K562 (cell line): ENCODE results near the gene NXPH4. TPM values are rescaled to one million over a fixed set of nuclear protein-coding genes. Genes with fewer than 3 reads are reported as not detected.

Experiments
- ATAC-seq: fragments of 200-7000 bp; cut with Tn5 transposase; 3 replicates; pipeline ENCODE4 v1.9.1; 2020; ENCODE audit warnings: moderate library complexity
- BruUV-seq: library from RNA; stranded (reverse); fragments of 400-500 nt; replicated peaks from 2 replicates; lab custom pipeline; 2021; lab: Mats Ljungman, UMichigan
- CTCF ChIA-PET: fragments of 300-600 bp; formaldehyde crosslinking; extraction: SDS; loops from one replicate; lab custom pipeline; 2021; ENCODE audit warnings: low intra/inter-chr PET ratio; lab: Yijun Ruan, JAX
- POLR2A ChIA-PET: fragments of 300-600, 350-650 bp; sonication (Branson Sonifier 250); formaldehyde crosslinking; extraction: SDS; loops from one replicate; lab custom pipeline; 2021; ENCODE audit warnings: antibody characterized with exemption, inconsistent platforms; lab: Yijun Ruan, JAX
- DNase-seq, 4 experiments: peaks; one replicate each; pipeline versions ENCODE4 v3.0.0 to v3.0.0-alpha.2; 2011 to 2018; ENCODE audit warnings: low spot score in 3 of 4, mixed read lengths in 3 of 4; ENCODE audit errors: extremely low read depth in 1 of 4
- FAIRE-seq: peaks from 2 replicates; lab custom pipeline; 2011; peaks lifted over from hg19 to GRCh38; lab: Jason Lieb, UNC
- H2AFZ ChIP-seq: 2 replicates; pipeline ENCODE4 v1.6.0; 2011; ENCODE audit warnings: low read depth, low read length, control low read depth, inconsistent platforms
- H3K27ac ChIP-seq: fragments of 200-600 bp; 3 replicates; pipeline ENCODE4 v1.8.0; 2011; ENCODE audit warnings: low read depth, mild to moderate bottlenecking, control low read depth, inconsistent platforms, low read length, moderate library complexity, mixed read lengths; ENCODE audit errors: extremely low read depth
- H3K27me3 ChIP-seq, 2 experiments: fragments of 300-600 bp in 1 of 2; 2 replicates in 1 of 2; 3 replicates in 1 of 2; pipeline versions ENCODE4 v1.6.0 to v1.8.0; 2011; ENCODE audit warnings: inconsistent platforms in 2 of 2, low read length in 2 of 2, mild to moderate bottlenecking in 1 of 2, mixed read lengths in 1 of 2, moderate library complexity in 1 of 2; ENCODE audit not compliant: control insufficient read depth in 2 of 2, insufficient read depth in 2 of 2
- H3K36me3 ChIP-seq: fragments of 300-600 bp; 3 replicates; pipeline ENCODE4 v1.8.0; 2011; ENCODE audit warnings: mild to moderate bottlenecking, low read length, inconsistent platforms; ENCODE audit not compliant: control insufficient read depth, insufficient read depth
- H3K4me1 ChIP-seq, 2 experiments: fragments of 200-600 bp in 1 of 2; replicated peaks in 1 of 2; 2 replicates in 1 of 2; 3 replicates in 1 of 2; pipeline versions ENCODE4 v1.5.1 to v1.8.0; 2011; ENCODE audit warnings: inconsistent platforms in 2 of 2, low read length in 2 of 2, mild to moderate bottlenecking in 1 of 2, mixed read lengths in 1 of 2, moderate library complexity in 1 of 2; ENCODE audit not compliant: control insufficient read depth in 2 of 2, insufficient read depth in 2 of 2
- H3K4me2 ChIP-seq: 2 replicates; pipeline ENCODE4 v1.6.1; 2011; ENCODE audit warnings: low read length, control low read depth, inconsistent platforms, mixed read lengths; ENCODE audit not compliant: insufficient read depth
- H3K4me3 ChIP-seq: fragments of 200-600 bp; sonication (generic), shearing (Covaris generic); 2 replicates; pipeline ENCODE4 v1.5.1; 2016; ENCODE audit warnings: control low read depth, inconsistent platforms
- H3K79me2 ChIP-seq: fragments of 200-600 bp; 3 replicates; pipeline ENCODE4 v1.8.0; 2011; ENCODE audit warnings: low read length, inconsistent platforms; ENCODE audit not compliant: control insufficient read depth, insufficient read depth
- H3K9ac ChIP-seq, 2 experiments: 2 replicates each; pipeline versions ENCODE4 v1.6.0 to v1.6.1; 2011; ENCODE audit warnings: low read depth in 2 of 2, low read length in 2 of 2, control low read depth in 1 of 2, inconsistent platforms in 1 of 2, mild to moderate bottlenecking in 1 of 2, mixed read lengths in 1 of 2; ENCODE audit not compliant: insufficient read depth in 1 of 2
- H3K9me1 ChIP-seq: one replicate; pipeline ENCODE4 v1.6.0; 2011; ENCODE audit warnings: inconsistent platforms, mild to moderate bottlenecking, low read length, moderate library complexity; ENCODE audit not compliant: control insufficient read depth, insufficient read depth
- H3K9me3 ChIP-seq: replicated peaks from 2 replicates; pipeline ENCODE4 v1.5.1; 2011; ENCODE audit warnings: low read depth, low read length, inconsistent platforms; ENCODE audit not compliant: control insufficient read depth, insufficient read depth
- H4K20me1 ChIP-seq: replicated peaks from 2 replicates; pipeline ENCODE4 v1.6.1; 2011; ENCODE audit warnings: low read length, inconsistent platforms, mixed read lengths; ENCODE audit not compliant: control insufficient read depth, insufficient read depth
- ARID1B ChIP-seq: fragments of 450-650 bp; IDR thresholded peaks from 2 replicates; pipeline ENCODE4 v1.6.1; 2016; ENCODE audit warnings: antibody characterized with exemption, mild to moderate bottlenecking, inconsistent platforms
- BDP1 ChIP-seq: IDR thresholded peaks from 3 replicates; pipeline ENCODE4 v1.6.1; 2011; ENCODE audit not compliant: insufficient read length, insufficient read depth
- CBX2 ChIP-seq: fragments of 200-600 bp; sonication (generic); IDR thresholded peaks from one replicate; pipeline ENCODE4 v1.6.1; 2012; ENCODE audit warnings: mild to moderate bottlenecking, low read length, inconsistent platforms; ENCODE audit not compliant: insufficient read depth, poor library complexity, severe bottlenecking
- DACH1 ChIP-seq: fragments of 450-650 bp; IDR thresholded peaks from 2 replicates; pipeline ENCODE4 v1.6.1; 2018; ENCODE audit not compliant: partially characterized antibody
- DMBX1 ChIP-seq: fragments of 250-450 bp; sonication (Bioruptor Pico); IDR thresholded peaks from 2 replicates; pipeline ENCODE4 v1.8.0; 2022; ENCODE audit warnings: inconsistent platforms, mild to moderate bottlenecking, moderate library complexity, borderline replicate concordance
- FOXM1 ChIP-seq, 2 experiments: fragments of 450-650 bp in 1 of 2; sonication (generic) in 1 of 2; formaldehyde crosslinking in 1 of 2; IDR thresholded peaks; 2 replicates each; pipeline versions ENCODE4 v1.6.1 to v1.9.0; 2017 to 2022; ENCODE audit warnings: low read depth in 2 of 2, mild to moderate bottlenecking in 2 of 2, missing genetic modification reagents in 1 of 2, moderate library complexity in 1 of 2
- HDAC1 ChIP-seq, 2 experiments: fragments of 450-650 bp; IDR thresholded peaks; 2 replicates each; pipeline ENCODE4 v1.6.1; 2016 to 2017; ENCODE audit warnings: inconsistent platforms in 1 of 2, mild to moderate bottlenecking in 1 of 2, moderate library complexity in 1 of 2
- KLF1 ChIP-seq: fragments of 450-650 bp; IDR thresholded peaks from 2 replicates; pipeline ENCODE4 v1.6.1; 2016; ENCODE audit warnings: missing genetic modification characterization, missing compliant biosample characterization
- LEF1 ChIP-seq: fragments of 450-650 bp; IDR thresholded peaks from 2 replicates; pipeline ENCODE4 v1.6.1; 2016; ENCODE audit warnings: mild to moderate bottlenecking
- MAX ChIP-seq: sonication (generic); formaldehyde crosslinking; IDR thresholded peaks from 2 replicates; pipeline ENCODE4 v1.9.0; 2022; ENCODE audit warnings: mild to moderate bottlenecking, missing genetic modification reagents
- NR4A1 ChIP-seq, 2 experiments: fragments of 250-450 bp in 1 of 2; fragments of 450-650 bp in 1 of 2; sonication (Bioruptor Pico) in 1 of 2; IDR thresholded peaks; 2 replicates each; pipeline versions ENCODE4 v1.4.0 to v1.6.1; 2016 to 2020; ENCODE audit warnings: mild to moderate bottlenecking in 2 of 2, missing compliant biosample characterization in 1 of 2, missing genetic modification characterization in 1 of 2, moderate library complexity in 1 of 2
- PCBP2 ChIP-seq: fragments of 200-400 bp; formaldehyde crosslinking; IDR thresholded peaks from 2 replicates; pipeline ENCODE4 v1.6.1; 2018; ENCODE audit warnings: low read length, low read depth, mild to moderate bottlenecking, moderate library complexity; ENCODE audit not compliant: poor library complexity, severe bottlenecking
- PHB ChIP-seq: fragments of 250-450 bp; sonication (Bioruptor Pico); IDR thresholded peaks from 2 replicates; pipeline ENCODE4 v1.5.0; 2021
- POLR2B ChIP-seq: fragments of 450-650 bp; IDR thresholded peaks from 2 replicates; pipeline ENCODE4 v1.6.1; 2018; ENCODE audit warnings: low read depth; ENCODE audit not compliant: partially characterized antibody
- RHOXF2B ChIP-seq: fragments of 250-450 bp; sonication (Bioruptor Pico); conservative IDR thresholded peaks from 2 replicates; pipeline ENCODE4 v1.5.1; 2021
- SRSF7 ChIP-seq: fragments of 200-400 bp; formaldehyde crosslinking; optimal IDR thresholded peaks from 2 replicates; pipeline ENCODE3; 2017; ENCODE audit warnings: mild to moderate bottlenecking, low read depth, low read length
- TARDBP ChIP-seq: fragments of 450-650 bp; IDR thresholded peaks from 2 replicates; pipeline ENCODE4 v1.6.1; 2016
- TFAP4 ChIP-seq: sonication (generic); formaldehyde crosslinking; IDR thresholded peaks from 2 replicates; pipeline ENCODE4 v1.8.0; 2022; ENCODE audit warnings: missing genetic modification reagents, mild to moderate bottlenecking, moderate library complexity, borderline replicate concordance
- THAP7 ChIP-seq: fragments of 250-450 bp; sonication (Bioruptor Pico); IDR thresholded peaks from 2 replicates; pipeline ENCODE4 v1.5.0; 2021
- XRCC4 ChIP-seq: IDR thresholded peaks from one replicate; pipeline ENCODE4 v1.6.1; 2011; ENCODE audit not compliant: insufficient read depth, insufficient read length; ENCODE audit errors: extremely low read depth
- ZC3H4 ChIP-seq: sonication (generic); formaldehyde crosslinking; IDR thresholded peaks from 2 replicates; pipeline ENCODE4 v1.9.0; 2021; ENCODE audit warnings: missing genetic modification reagents, borderline replicate concordance
- ZNF583 ChIP-seq: fragments of 250-450 bp; sonication (Bioruptor Pico); IDR thresholded peaks from 2 replicates; pipeline ENCODE4 v1.4.0; 2020
- ZSCAN32 ChIP-seq: fragments of 450-650 bp; formaldehyde crosslinking; IDR thresholded peaks from 2 replicates; pipeline ENCODE4 v1.4.0; 2020; ENCODE audit warnings: mild to moderate bottlenecking, moderate library complexity
- WGBS: fragments of 100-300 bp; shearing (Covaris generic); methylation state at CpG from one replicate; pipeline ENCODE4 v1.1.6; 2016; ENCODE audit warnings: low coverage, mixed read lengths; ENCODE audit not compliant: insufficient coverage; ENCODE audit errors: missing lambda C conversion rate; 5-methylcytosine and 5-hydroxymethylcytosine counted together
- in situ Hi-C: fragments of 300-500 bp; cut with MboI; formaldehyde crosslinking; loops from 4 replicates; pipeline ENCODE4 v1.15.0; 2018; ENCODE audit warnings: inconsistent platforms, mixed read lengths
- intact Hi-C: fragments of 100-400 bp; cut with micrococcal nuclease; formaldehyde crosslinking; loops from 2 replicates; pipeline ENCODE4 v1.14.2; 2022
- polyA plus RNA-seq, 8 experiments: library from polyadenylated mRNA; depleted of rRNA in 4 of 8; stranded (reverse) in 5 of 8; unstranded in 3 of 8; fragments of >200 nt; fragmentation: Nextera tagmentation in 2 of 8; fragmentation: Illumina TruSeq in 1 of 8; extraction: Ambion mirVana in 2 of 8; extraction: Trizol in 1 of 8; gene quantifications; 2 replicates each; pipeline versions ENCODE4 v1.2.1 to v1.2.3, GENCODE V29; 2011 to 2014; ENCODE audit warnings: inconsistent platforms in 1 of 8, missing spikeins in 1 of 8
- total RNA-seq, 7 experiments: library from RNA; depleted of rRNA in 6 of 7; stranded (reverse); fragments of >200 nt in 6 of 7; fragmentation: Illumina TruSeq in 2 of 7; extraction: Trizol in 2 of 7; gene quantifications; 2 replicates each; pipeline versions ENCODE4 v1.2.1 to v1.2.3, GENCODE V29; 2011 to 2021; ENCODE audit warnings: low replicate concordance in 1 of 7

NXPH4 gene
- total and polyA plus RNA-seq, 9 of the 15 experiments (the other 6 are each of a cell fraction or from before 2014, with no cell fraction given) = 0.49 to 2.7 (median 1.1) TPM; not detected in 4

GRCh38 chr12:57195186-57195585, 21.4 kb upstream of the NXPH4 start:
- Histone ChIP-seq H3K4me1 (peaks cover 0 to 68% of the 10 kb centered on the region in 2 experiments; a peak in 2 of 5 replicates), H4K20me1 (peaks cover 50% of the 10 kb centered on the region), H3K4me3 (no peak overlapping the region), H3K27me3 (peaks cover 64 to 94% of the 10 kb centered on the region in 2 experiments; a peak in 4 of 5 replicates), H2AFZ (no peak overlapping the region), H3K79me2 (no peaks in the 10 kb centered on the region), H3K27ac (no peak overlapping the region), H3K9me1 (peaks cover 3% of the 10 kb centered on the region), H3K36me3 (no peaks in the 10 kb centered on the region), H3K4me2 (no peak overlapping the region), H3K9ac (no peak overlapping the region), H3K9me3 (no peaks in the 10 kb centered on the region)
- no peak for ATAC-seq
- no peak for FAIRE-seq
- intact Hi-C loops = loop anchor here (5.0 kb wide), 1 partner anchor 47 kb away; no protein-coding TSS in a partner anchor
- CTCF ChIA-PET = no interaction called here
- WGBS = 3% methylated on average over 19 of the region's 19 CpGs
- in situ Hi-C loops = no loop called here
- DNase-seq = no peak
- POLR2A ChIA-PET = interaction anchor here (0.6 kb wide), 1 partner anchor 89 kb away, joined by 3 read pairs; no protein-coding TSS in a partner anchor
- no TSS peak for BruUV-seq
- 0 out of 2 replicates have a peak, but pooled peaks have one; percentile 38 for TF ChIP-seq ZC3H4 (CRISPR knock-in tag)
- no peak for TF ChIP-seq POLR2B
- TF ChIP-seq ZNF583 (CRISPR knock-in tag) = no peak
- no peak for TF ChIP-seq BDP1
- no peak for TF ChIP-seq PCBP2
- TF ChIP-seq DACH1 = no peak
- TF ChIP-seq XRCC4 = no peak
- no peak for TF ChIP-seq DMBX1 (CRISPR knock-in tag)
- no peak for TF ChIP-seq LEF1
- no peak for TF ChIP-seq FOXM1 (IDR thresholded peaks at IDR 0.05; ENCODE audit: low read depth)
- TF ChIP-seq FOXM1 (CRISPR knock-in tag; IDR thresholded peaks at IDR 0.05; ENCODE audit: low read depth) = no peak
- no peak for TF ChIP-seq TARDBP
- no peak for TF ChIP-seq ARID1B
- TF ChIP-seq PHB (CRISPR knock-in tag) = no peak
- TF ChIP-seq MAX (CRISPR knock-in tag) = peak; percentile 25; the same call in 1 of the 2 replicates
- TF ChIP-seq THAP7 (CRISPR knock-in tag) = no peak
- TF ChIP-seq SRSF7 = no peak
- TF ChIP-seq TFAP4 (CRISPR knock-in tag) = 0 out of 2 replicates have a peak, but pooled peaks have one; percentile 23
- no peak for TF ChIP-seq KLF1 (tag)
- no peak for TF ChIP-seq CBX2
- no peak for TF ChIP-seq HDAC1 (IDR thresholded peaks at IDR 0.05)
- no peak for TF ChIP-seq NR4A1 (CRISPR knock-in tag; IDR thresholded peaks at IDR 0.05)
- no peak for TF ChIP-seq NR4A1 (tag; IDR thresholded peaks at IDR 0.05)
- TF ChIP-seq RHOXF2B (CRISPR knock-in tag) = no peak
- TF ChIP-seq ZSCAN32 (CRISPR knock-in tag) = no peak
